ENCODE results near the gene SSBP4. TPM values are rescaled to one million over a fixed set of nuclear protein-coding genes. Genes with fewer than 3 reads are reported as not detected.
A peak's percentile ranks its signal among the peaks of the same experiment; 100 is the strongest.

SSBP4 gene
- total RNA-seq, 1 donor from 2014 or later, result 56.6 TPM

- peaks cover 4% of the 10 kb centered on the region for H3K36me3 Mint-ChIP-seq (ENCODE audit: low read depth, unreplicated experiment)
- no peaks in the 10 kb centered on the region for H3K9me3 Mint-ChIP-seq (ENCODE audit: unreplicated experiment)
- no peak for FAIRE-seq
Observed at GRCh38 chr19:18426416-18426767, 7.2 kb downstream of the SSBP4 start.

GRCh38 chr19:18427080-18427742 lies 8.0 kb downstream of the SSBP4 start:
- H3K36me3 Mint-ChIP-seq (ENCODE audit: low read depth, unreplicated experiment), result peaks cover 4% of the 10 kb centered on the region
- peaks cover 55% of the 10 kb centered on the region for H4K20me1 ChIP-seq (ENCODE audit: insufficient read depth, low read length)
- H3K27ac Mint-ChIP-seq (ENCODE audit: unreplicated experiment), result no peak overlapping the region
- H3K79me2 ChIP-seq (ENCODE audit: insufficient read depth, low read length), result peaks cover 62% of the 10 kb centered on the region
- DNase-seq (ENCODE audit: low read depth) (no peak), FAIRE-seq (no peak)
- H3K27me3 Mint-ChIP-seq (ENCODE audit: low read depth, unreplicated experiment), result no peaks in the 10 kb centered on the region
- H3K4me1 ChIP-seq (ENCODE audit: insufficient read depth, low read length), result peaks cover 34% of the 10 kb centered on the region
- TF ChIP-seq CTCF (IDR thresholded peaks at IDR 0.05; ENCODE audit: insufficient read depth, low read depth, low read length) (no peak), EZH2 (IDR thresholded peaks at IDR 0.05; ENCODE audit: insufficient read depth, low read length) (no peak)
- H3K4me3 Mint-ChIP-seq (ENCODE audit: unreplicated experiment), result no peak overlapping the region
- peaks cover 5% of the 10 kb centered on the region for H3K4me1 Mint-ChIP-seq (ENCODE audit: low read depth, unreplicated experiment)
- no peaks in the 10 kb centered on the region for H3K36me3 ChIP-seq (ENCODE audit: insufficient read depth, low read length)
- H3K4me3 ChIP-seq (ENCODE audit: insufficient read depth, low read depth, low read length), result no peak overlapping the region
- H2AFZ ChIP-seq (ENCODE audit: low read depth, low read length), result no peak overlapping the region
- H3K4me2 ChIP-seq (ENCODE audit: low read length), result no peak overlapping the region
- no peak overlapping the region for H3K27ac ChIP-seq (ENCODE audit: low read depth, low read length)
- H3K27me3 ChIP-seq (ENCODE audit: insufficient read depth, low read length), result no peaks in the 10 kb centered on the region
- H3K9me3 Mint-ChIP-seq (ENCODE audit: unreplicated experiment), result no peaks in the 10 kb centered on the region
- H3K9ac ChIP-seq (ENCODE audit: low read length), result no peak overlapping the region
- no peaks in the 10 kb centered on the region for H3K9me3 ChIP-seq (ENCODE audit: insufficient read depth, low read depth, low read length)

More at GRCh38 chr19:18426416-18426767, 7.2 kb downstream of the SSBP4 start:
- H3K4me3 ChIP-seq (ENCODE audit: insufficient read depth, low read depth, low read length), result no peak overlapping the region
- no peaks in the 10 kb centered on the region for H3K27me3 ChIP-seq (ENCODE audit: insufficient read depth, low read length)
- no peak overlapping the region for H3K4me3 Mint-ChIP-seq (ENCODE audit: unreplicated experiment)
- H3K4me1 Mint-ChIP-seq (ENCODE audit: low read depth, unreplicated experiment), result peaks cover 5% of the 10 kb centered on the region
- DNase-seq (ENCODE audit: low read depth), result no peak
- no peaks in the 10 kb centered on the region for H3K9me3 ChIP-seq (ENCODE audit: insufficient read depth, low read depth, low read length)
- H2AFZ ChIP-seq (ENCODE audit: low read depth, low read length), result no peak overlapping the region
- H3K36me3 ChIP-seq (ENCODE audit: insufficient read depth, low read length), result no peaks in the 10 kb centered on the region
- peak overlapping the region; percentile 70 for H3K4me2 ChIP-seq (ENCODE audit: low read length)
- peak overlapping the region; percentile 22 for H3K9ac ChIP-seq (ENCODE audit: low read length)
- peaks cover 63% of the 10 kb centered on the region for H4K20me1 ChIP-seq (ENCODE audit: insufficient read depth, low read length)
- peaks cover 69% of the 10 kb centered on the region for H3K79me2 ChIP-seq (ENCODE audit: insufficient read depth, low read length)
- H3K4me1 ChIP-seq (ENCODE audit: insufficient read depth, low read length), result peaks cover 34% of the 10 kb centered on the region
- TF ChIP-seq EZH2 (IDR thresholded peaks at IDR 0.05; ENCODE audit: insufficient read depth, low read length) (no peak), CTCF (IDR thresholded peaks at IDR 0.05; ENCODE audit: insufficient read depth, low read depth, low read length) (no peak)
- H3K27ac ChIP-seq (ENCODE audit: low read depth, low read length), result no peak overlapping the region
- H3K27ac Mint-ChIP-seq (ENCODE audit: unreplicated experiment), result no peak overlapping the region
- no peaks in the 10 kb centered on the region for H3K27me3 Mint-ChIP-seq (ENCODE audit: low read depth, unreplicated experiment)

- no peak overlapping the region for H3K9ac ChIP-seq (ENCODE audit: low read length)
- H4K20me1 ChIP-seq (ENCODE audit: insufficient read depth, low read length), result peaks cover 50% of the 10 kb centered on the region
- Mint-ChIP-seq H3K36me3 (ENCODE audit: low read depth, unreplicated experiment) (peaks cover 4% of the 10 kb centered on the region), H3K9me3 (ENCODE audit: unreplicated experiment) (no peaks in the 10 kb centered on the region), H3K27ac (ENCODE audit: unreplicated experiment) (no peak overlapping the region), H3K4me1 (ENCODE audit: low read depth, unreplicated experiment) (peaks cover 5% of the 10 kb centered on the region), H3K27me3 (ENCODE audit: low read depth, unreplicated experiment) (no peaks in the 10 kb centered on the region), H3K4me3 (ENCODE audit: unreplicated experiment) (no peak overlapping the region)
- H2AFZ ChIP-seq (ENCODE audit: low read depth, low read length), result no peak overlapping the region
- H3K4me1 ChIP-seq (ENCODE audit: insufficient read depth, low read length), result peaks cover 37% of the 10 kb centered on the region
- H3K27me3 ChIP-seq (ENCODE audit: insufficient read depth, low read length), result no peaks in the 10 kb centered on the region
- H3K4me3 ChIP-seq (ENCODE audit: insufficient read depth, low read depth, low read length), result no peak overlapping the region
- no peaks in the 10 kb centered on the region for H3K9me3 ChIP-seq (ENCODE audit: insufficient read depth, low read depth, low read length)
- H3K36me3 ChIP-seq (ENCODE audit: insufficient read depth, low read length), result no peaks in the 10 kb centered on the region
- H3K4me2 ChIP-seq (ENCODE audit: low read length), result no peak overlapping the region
- no peak for FAIRE-seq
- H3K27ac ChIP-seq (ENCODE audit: low read depth, low read length), result no peak overlapping the region
- TF ChIP-seq EZH2 (IDR thresholded peaks at IDR 0.05; ENCODE audit: insufficient read depth, low read length) (no peak), CTCF (IDR thresholded peaks at IDR 0.05; ENCODE audit: insufficient read depth, low read depth, low read length) (no peak)
- no peak for DNase-seq (ENCODE audit: low read depth)
- H3K79me2 ChIP-seq (ENCODE audit: insufficient read depth, low read length), result peaks cover 57% of the 10 kb centered on the region
Observed at GRCh38 chr19:18427743-18428113, 8.5 kb downstream of the SSBP4 start.

Data from astrocyte (in vitro differentiated cells and primary cell).